ES-I3 (cell line): ENCODE results near the gene KATNAL1.

Experiments
- H3K36me3 ChIP-seq: 2 replicates; pipeline ENCODE4 v1.6.1; 2013; ENCODE audit warnings: mild to moderate bottlenecking, low read length, control low read depth, moderate library complexity; ENCODE audit not compliant: insufficient read depth
- H3K4me1 ChIP-seq: 2 replicates; pipeline ENCODE4 v1.6.1; 2013; ENCODE audit warnings: mild to moderate bottlenecking, control low read depth, low read length; ENCODE audit not compliant: insufficient read depth
- H3K9ac ChIP-seq: 2 replicates; pipeline ENCODE4 v1.6.1; 2013; ENCODE audit warnings: low read depth, mild to moderate bottlenecking, low read length, moderate library complexity
- H3K9me3 ChIP-seq: 2 replicates; pipeline ENCODE4 v1.6.1; 2013; ENCODE audit warnings: mild to moderate bottlenecking, low read length, moderate library complexity; ENCODE audit not compliant: control insufficient read depth, insufficient read depth

Gene KATNAL1

DNA sequence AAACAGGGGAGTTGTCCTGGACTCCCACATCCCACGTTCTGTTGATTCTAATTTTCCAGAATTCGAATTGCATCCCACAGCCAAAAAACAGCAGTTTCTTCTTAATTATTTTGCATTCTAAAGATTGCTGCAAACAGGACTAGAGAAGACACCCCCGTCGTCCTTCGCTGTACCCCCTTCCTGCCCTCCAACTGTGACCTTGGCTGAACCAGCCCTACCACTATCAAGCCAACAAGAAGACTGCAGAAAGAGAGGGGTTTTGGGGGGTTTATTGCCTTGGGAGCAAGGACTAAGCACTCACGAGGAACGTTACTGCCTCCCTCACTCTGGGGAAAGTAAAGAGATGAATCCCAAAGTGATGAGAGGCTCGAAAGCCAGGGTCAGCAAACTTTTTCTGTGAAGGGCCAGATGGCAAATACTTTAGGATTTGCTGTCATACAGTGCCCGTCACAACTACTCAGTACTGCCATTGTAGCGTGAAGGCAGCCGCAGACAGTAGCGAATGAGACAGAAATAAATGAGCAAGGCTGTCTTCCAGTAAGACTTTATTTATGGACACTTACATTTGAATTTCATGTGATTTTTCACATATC is 32.5 kb upstream of the KATNAL1 start:
- no peaks in the 10 kb centered on the region for H3K36me3 ChIP-seq
- no peaks in the 10 kb centered on the region for H3K4me1 ChIP-seq
- H3K9me3 ChIP-seq, result no peaks in the 10 kb centered on the region
- H3K9ac ChIP-seq, result no peak overlapping the region

DNA sequence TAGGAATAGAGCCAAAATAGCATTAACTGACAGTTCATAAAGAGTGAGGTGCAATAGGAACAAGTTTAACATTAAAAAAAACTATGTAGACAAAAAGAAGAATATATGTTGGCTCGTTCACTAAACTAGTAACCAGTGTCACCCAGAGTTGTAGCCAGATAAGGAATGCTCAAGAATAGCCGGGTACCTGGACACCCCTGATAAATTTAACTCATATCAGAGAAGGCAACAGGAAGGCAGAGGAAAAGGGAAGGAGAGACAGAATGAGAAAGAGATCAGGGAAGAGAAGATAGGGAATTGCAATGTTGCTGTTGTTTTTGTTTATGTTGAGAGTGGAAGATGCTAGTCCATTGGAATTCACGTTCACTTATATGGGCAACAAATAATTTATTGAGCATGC is 31.6 kb upstream of the KATNAL1 start:
- Histone ChIP-seq H3K9me3 (no peaks in the 10 kb centered on the region), H3K36me3 (no peaks in the 10 kb centered on the region), H3K4me1 (no peaks in the 10 kb centered on the region), H3K9ac (no peak overlapping the region)

DNA sequence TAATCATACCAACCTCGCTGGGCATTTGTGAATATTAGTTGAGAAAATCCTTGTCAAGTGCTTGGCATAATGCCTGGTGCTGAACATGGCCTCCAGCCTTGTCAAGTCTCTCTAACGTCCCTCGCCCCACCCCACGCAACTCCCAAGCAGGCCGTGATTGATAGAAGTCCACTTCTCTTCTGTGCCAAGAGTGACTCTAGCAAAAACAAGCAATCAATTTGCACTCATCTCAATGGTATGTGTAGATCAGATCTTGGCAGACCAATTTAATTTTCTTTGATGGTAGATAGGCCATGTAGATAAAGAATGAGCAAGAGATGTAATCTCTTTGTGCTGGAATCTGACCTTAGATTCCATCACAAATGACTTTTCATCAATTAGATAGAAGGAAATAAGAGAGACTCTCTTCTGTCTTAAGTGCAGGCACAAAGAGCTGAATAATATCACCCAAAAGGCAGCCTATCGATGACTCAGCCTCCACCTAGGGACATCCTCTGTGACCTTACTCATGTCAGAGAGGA is 31.0 kb upstream of the KATNAL1 start:
- Histone ChIP-seq H3K4me1 (no peaks in the 10 kb centered on the region), H3K9me3 (no peaks in the 10 kb centered on the region), H3K9ac (no peak overlapping the region), H3K36me3 (no peaks in the 10 kb centered on the region)

DNA sequence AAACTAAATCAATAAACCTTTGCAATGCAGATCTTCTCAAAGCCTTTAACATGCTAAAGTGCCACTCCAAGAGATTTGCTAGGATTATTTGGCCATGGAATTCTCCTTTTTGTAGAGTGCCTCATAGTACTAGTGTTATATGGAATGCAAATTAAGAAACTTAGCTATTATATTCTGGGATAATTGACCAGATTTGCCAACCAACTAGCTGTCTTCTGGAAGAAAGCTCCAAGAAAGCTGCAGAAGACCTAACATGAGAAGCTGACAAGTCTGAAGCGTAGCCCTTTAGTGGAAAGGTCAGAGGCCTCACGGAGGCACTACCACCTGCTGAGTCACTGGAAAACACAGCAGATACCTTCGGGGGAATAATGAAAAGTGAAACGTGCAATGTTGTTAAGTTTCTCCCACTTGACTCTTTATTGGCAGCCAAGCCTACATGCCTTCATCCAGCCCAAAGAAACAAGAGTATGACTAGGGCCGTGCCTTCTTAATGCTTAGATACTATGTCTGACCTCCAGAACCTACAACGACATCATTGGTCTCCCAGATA is 29.8 kb upstream of the KATNAL1 start:
- Histone ChIP-seq H3K9ac (no peak overlapping the region), H3K36me3 (no peaks in the 10 kb centered on the region), H3K9me3 (no peaks in the 10 kb centered on the region), H3K4me1 (no peaks in the 10 kb centered on the region)

DNA sequence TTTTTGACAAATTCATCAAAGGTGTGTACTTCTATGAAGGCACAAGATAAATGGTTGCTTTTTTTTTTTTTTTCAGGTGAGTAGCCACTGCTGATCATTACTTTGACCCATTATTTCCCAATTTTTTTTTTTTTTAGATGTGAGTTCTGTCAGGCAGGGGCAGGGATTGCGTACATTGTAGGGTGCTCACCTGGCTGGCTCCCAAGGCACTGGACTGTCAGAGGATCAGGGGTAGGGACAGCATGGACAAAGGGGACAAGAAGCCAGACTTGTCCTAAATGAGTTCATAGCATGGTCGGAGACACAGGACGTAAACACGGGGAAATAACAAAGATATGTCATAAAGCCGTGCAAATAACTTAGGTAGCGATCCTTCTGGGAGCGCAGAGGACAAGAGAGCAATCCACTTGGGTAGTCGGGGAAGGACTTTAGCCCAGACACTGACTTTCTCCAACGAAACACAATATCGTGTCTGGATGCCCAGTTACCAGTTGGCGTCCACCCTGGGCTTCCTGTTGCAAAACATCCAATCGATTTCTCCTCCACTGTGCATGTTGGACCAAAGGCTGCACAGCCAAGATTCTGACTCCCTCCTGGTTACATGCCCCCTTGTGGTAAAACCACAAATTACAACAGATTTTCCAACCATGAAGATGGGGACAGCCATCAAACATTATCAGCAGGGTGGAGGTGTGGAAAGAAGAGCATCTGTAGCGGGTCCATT is 27.5 kb upstream of the KATNAL1 start:
- Histone ChIP-seq H3K36me3 (no peaks in the 10 kb centered on the region), H3K9me3 (no peaks in the 10 kb centered on the region), H3K9ac (no peak overlapping the region), H3K4me1 (no peaks in the 10 kb centered on the region)

DNA sequence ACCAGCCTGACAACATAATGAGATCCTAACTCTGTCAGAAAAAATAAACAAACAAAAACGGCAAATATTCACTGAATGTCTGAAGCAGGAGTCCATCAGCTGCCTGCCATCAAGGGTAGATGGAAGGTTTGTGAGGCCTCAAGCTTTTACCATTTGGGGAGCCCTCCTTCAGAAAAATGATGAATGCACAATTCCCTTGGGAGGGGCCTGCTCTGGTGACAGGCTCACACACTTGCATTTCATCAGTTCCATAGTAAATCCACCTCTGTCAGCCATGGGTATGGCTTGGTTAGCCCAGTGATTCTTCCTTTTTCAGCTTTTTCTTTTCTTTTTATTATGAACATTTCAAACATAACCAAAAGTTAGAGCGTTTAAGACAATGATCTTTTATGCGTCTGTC is 26.3 kb upstream of the KATNAL1 start:
- H3K4me1 ChIP-seq, result no peaks in the 10 kb centered on the region
- no peaks in the 10 kb centered on the region for H3K36me3 ChIP-seq
- H3K9me3 ChIP-seq, result no peaks in the 10 kb centered on the region
- H3K9ac ChIP-seq, result no peak overlapping the region

DNA sequence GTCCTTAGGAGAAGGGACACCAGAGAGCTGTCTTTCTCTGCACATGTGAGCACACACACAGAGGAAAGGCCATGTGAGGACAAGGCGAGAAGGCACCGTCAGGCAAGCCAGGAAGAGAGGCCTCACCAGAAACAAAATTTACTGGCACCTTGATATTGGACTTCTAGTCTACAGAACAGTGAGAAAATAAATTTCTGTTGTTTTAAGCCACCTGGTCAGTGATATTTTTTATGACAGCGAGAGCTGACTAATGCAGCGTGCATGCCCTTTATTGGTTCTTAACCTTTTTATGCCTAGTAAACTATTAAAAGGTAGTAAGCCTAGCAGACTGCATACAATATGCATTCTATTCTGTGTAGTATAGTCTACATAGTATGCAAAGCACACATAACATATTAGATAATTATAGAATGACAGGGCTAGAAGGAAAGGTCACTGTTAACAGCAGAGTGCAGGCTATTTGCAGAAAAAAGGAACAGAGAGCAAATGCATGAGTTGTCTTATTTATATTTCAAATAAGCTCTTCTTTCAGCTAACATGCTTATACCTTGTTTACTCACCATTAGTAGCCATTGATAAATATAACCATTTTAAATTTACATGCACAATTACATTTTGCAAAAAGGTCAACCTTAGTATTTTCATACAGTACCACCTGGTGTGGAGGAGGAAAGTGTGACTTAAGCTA is 25.2 kb upstream of the KATNAL1 start:
- Histone ChIP-seq H3K9ac (no peak overlapping the region), H3K36me3 (no peaks in the 10 kb centered on the region), H3K9me3 (no peaks in the 10 kb centered on the region), H3K4me1 (no peaks in the 10 kb centered on the region)

DNA sequence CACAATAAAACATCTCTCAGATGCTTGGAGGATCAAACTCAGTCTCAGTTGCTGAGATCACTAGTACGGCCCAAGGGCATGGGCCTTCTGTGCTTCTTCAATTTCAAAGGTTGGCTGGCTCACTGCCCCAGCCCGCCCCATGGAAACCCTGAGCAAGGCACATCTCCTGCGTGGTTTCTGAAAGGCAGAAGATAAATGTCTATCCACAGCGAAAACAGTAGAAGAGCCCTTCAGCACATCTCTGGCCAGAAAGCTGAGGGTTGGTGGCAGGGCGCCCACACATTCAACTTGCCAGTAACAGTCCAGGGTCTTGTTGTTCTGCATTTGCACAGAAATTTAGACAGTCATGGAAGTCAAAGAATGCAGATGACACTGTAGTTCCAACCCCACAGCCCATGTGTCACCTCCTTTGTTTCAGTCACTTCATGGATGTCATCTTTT is 24.0 kb upstream of the KATNAL1 start:
- Histone ChIP-seq H3K9me3 (no peaks in the 10 kb centered on the region), H3K9ac (no peak overlapping the region), H3K36me3 (no peaks in the 10 kb centered on the region), H3K4me1 (no peaks in the 10 kb centered on the region)

DNA sequence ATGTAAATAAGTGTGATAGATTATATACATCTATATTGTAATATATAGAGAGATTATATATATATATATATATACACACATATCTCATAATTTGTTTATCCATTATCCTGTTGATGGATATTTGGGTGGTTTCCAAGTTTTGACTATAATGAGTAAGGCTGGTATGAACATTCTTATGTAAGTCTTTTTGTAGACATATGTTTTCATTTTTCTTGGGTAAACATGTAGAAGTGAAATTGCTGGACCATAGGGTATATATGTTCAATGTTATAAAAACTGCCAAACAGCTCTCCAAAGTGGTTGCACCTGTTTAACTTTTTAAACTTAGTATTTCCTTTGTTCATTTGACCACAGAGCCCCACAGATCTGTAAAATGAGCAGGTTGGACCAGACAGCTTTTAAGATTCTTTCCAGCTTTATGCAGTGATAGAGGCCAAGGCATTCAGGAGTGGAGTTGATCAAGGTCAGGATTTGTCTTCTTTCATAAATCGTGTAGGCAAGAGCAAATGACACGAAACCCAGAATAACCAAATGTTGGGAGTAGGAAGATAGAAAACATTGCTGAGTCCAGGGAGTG is 21.7 kb upstream of the KATNAL1 start:
- Histone ChIP-seq H3K36me3 (no peaks in the 10 kb centered on the region), H3K9ac (no peak overlapping the region), H3K4me1 (no peaks in the 10 kb centered on the region)

DNA sequence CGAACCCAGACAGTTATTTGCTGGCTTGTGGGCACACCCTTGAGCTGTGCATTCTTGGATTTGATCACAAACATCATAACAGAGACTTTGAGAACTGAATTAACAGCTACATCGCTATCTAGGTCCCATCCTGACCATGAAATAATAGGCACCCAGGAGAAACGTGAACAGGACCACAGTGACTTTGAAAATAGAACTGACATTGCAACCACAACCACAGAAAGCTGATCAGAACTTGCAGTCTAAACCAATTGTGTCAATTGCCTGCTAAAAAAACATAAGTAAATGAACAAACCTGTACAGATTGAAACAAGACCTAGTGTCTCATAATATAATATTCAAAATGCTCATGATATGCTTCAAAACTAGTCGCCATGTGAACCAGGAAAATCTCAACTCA is 18.3 kb upstream of the KATNAL1 start:
- no peak overlapping the region for H3K9ac ChIP-seq
- H3K36me3 ChIP-seq, result no peaks in the 10 kb centered on the region
- peaks cover 3% of the 10 kb centered on the region; the same call in 1 of the 2 replicates for H3K9me3 ChIP-seq
- H3K4me1 ChIP-seq, result no peaks in the 10 kb centered on the region

More for the DNA sequence above, 21.7 kb upstream of the KATNAL1 start:
- H3K9me3 ChIP-seq, result peaks cover 3% of the 10 kb centered on the region; the same call in 1 of the 2 replicates

DNA sequence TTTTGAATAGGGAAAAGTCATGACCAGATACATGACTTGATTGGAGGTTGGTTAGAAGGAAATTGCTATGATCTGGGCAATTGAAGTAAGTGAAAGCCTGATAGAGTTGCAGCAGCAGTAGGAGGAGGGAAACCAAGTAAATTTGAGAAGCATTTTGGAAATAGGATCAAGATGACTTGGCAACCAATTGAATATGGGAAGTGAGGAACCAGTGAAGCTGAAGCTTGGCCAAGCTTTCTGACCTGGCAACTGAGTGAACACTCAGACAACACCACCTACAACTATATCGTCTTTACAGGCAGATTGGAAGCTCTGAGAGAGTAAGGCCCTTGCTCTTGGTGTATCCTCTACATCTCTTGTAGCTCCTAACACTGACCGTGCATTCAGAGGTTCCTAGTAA is 16.2 kb upstream of the KATNAL1 start:
- Histone ChIP-seq H3K36me3 (no peaks in the 10 kb centered on the region), H3K9me3 (peaks cover 3% of the 10 kb centered on the region; the same call in 1 of the 2 replicates), H3K4me1 (no peaks in the 10 kb centered on the region), H3K9ac (no peak overlapping the region)

DNA sequence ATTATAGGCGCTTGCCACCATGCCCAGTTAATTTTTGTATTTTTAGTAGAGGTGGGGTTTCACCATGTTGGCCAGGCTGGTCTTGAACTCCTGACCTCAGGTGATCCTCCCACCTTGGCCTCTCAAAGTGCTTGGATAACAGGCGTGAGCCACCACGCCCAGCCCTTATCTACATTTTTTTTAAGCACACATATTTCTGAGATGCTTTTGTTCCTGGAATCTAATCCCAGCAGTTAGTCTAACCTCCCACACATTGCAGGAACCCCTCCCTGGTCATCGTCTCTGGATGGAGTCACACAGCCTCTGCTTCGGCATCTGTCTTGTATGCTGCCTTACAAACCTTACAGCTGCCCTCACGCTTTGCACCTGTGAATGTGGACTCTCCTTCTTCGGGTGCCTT is 15.1 kb upstream of the KATNAL1 start:
- Histone ChIP-seq H3K9ac (no peak overlapping the region), H3K4me1 (no peaks in the 10 kb centered on the region), H3K9me3 (peaks cover 3% of the 10 kb centered on the region; the same call in 1 of the 2 replicates), H3K36me3 (no peaks in the 10 kb centered on the region)

DNA sequence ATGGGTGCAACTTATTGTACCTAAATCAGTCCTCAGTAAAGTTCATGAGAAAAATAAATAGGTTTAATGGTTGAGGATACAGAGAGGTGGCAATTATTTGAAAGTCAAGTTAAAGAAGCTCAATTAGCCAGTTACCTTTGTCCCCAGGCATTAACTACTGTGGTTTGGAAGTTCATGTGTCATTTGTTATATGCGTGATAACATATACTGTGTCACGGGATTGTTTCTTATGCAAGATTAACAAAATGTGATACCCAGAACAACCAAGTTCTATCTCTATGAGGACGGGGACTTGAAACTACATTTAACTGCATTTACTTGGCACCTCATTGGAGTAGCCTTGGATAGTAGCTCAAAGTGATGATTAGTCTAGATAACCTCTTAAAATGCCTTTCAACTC is 13.9 kb upstream of the KATNAL1 start:
- Histone ChIP-seq H3K9ac (no peak overlapping the region), H3K9me3 (peaks cover 3% of the 10 kb centered on the region; the same call in 1 of the 2 replicates), H3K36me3 (no peaks in the 10 kb centered on the region), H3K4me1 (no peaks in the 10 kb centered on the region)

DNA sequence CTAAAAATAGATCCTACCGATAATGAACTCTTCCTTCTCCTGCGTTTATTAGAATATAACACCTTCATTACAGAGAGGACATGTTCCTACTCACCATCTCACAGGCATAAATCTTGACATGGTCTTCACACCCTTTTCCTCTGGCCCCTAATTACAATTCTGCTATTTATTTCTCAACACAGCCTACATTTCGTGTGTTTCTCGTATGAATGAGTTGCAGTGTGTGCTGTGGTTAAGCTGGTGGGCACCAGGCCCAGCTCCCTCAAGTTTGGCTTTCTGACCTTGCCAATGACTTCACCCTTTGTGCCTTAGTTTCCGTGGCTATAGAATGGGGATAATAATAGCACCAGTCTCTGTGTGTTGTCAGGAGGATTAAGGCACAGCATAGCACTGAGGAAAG is 12.3 kb upstream of the KATNAL1 start:
- no peaks in the 10 kb centered on the region for H3K4me1 ChIP-seq
- H3K9ac ChIP-seq, result no peak overlapping the region
- no peaks in the 10 kb centered on the region for H3K9me3 ChIP-seq
- no peaks in the 10 kb centered on the region for H3K36me3 ChIP-seq
